ENCODE data around the gene CCP110.

DNA sequence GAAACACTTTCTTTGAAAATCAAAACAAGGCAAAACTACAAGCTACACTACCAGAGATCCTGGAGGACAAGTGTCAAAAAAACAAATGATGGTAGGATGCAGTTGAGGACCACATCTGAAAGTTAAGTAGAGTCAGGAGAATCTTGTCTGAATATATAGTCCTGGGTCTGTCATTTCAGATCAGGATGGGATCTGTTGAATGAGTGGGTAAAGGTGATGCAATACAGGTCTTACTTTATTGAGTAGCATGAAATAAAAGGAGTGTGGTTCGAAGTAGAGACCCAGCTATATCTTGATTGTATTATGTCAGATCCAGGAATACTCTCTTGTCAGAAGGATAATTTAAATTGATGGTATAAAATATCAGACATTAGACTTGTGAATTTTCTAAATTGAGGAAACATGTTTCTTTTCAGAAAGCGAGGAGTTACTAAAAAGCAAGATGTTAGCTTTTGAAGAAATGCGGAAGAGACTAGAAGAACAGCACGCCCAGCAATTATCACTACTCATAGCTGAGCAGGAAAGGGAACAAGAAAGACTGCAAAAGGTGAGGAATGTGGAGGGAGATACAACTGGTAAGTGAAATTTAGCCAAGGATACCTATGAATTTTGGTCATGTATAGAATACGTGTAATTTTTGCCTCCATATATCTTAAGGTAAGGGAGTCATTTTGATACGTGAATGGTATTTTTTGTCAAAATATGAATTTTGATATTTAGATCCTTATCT, 16.7 kb downstream of the CCP110 start:
- TF ChIP-seq, protein P1, sequence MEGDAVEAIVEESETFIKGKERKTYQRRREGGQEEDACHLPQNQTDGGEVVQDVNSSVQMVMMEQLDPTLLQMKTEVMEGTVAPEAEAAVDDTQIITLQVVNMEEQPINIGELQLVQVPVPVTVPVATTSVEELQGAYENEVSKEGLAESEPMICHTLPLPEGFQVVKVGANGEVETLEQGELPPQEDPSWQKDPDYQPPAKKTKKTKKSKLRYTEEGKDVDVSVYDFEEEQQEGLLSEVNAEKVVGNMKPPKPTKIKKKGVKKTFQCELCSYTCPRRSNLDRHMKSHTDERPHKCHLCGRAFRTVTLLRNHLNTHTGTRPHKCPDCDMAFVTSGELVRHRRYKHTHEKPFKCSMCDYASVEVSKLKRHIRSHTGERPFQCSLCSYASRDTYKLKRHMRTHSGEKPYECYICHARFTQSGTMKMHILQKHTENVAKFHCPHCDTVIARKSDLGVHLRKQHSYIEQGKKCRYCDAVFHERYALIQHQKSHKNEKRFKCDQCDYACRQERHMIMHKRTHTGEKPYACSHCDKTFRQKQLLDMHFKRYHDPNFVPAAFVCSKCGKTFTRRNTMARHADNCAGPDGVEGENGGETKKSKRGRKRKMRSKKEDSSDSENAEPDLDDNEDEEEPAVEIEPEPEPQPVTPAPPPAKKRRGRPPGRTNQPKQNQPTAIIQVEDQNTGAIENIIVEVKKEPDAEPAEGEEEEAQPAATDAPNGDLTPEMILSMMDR (conservative IDR thresholded peaks at IDR 0.05; ENCODE audit: low read depth, low read length), result no peak
- no peak for TF ChIP-seq EZH2 (IDR thresholded peaks at IDR 0.05; ENCODE audit: borderline replicate concordance, low read depth, low read length, poor library complexity, severe bottlenecking)
